AG04450 (cell line): ENCODE data around the gene GALC. TPM values are rescaled to one million over a fixed set of nuclear protein-coding genes. Genes with fewer than 3 reads are reported as not detected.

ENCODE experiments used
- CTCF ChIA-PET: fragments of 300-600, 350-600 bp; formaldehyde crosslinking; extraction: SDS; loops from one replicate; lab custom pipeline; 2022; ENCODE audit warnings: antibody characterized with exemption, inconsistent platforms; lab: Charles Lee
- POLR2A ChIA-PET: fragments of 350-600 bp; formaldehyde crosslinking; extraction: SDS; loops from one replicate; lab custom pipeline; 2021; ENCODE audit warnings: antibody characterized with exemption, inconsistent platforms; lab: Yijun Ruan, JAX
- DNase-seq: peaks from one replicate; pipeline ENCODE4 v3.0.0-alpha.2; 2011; ENCODE audit warnings: low read depth, low spot score
- H3K27ac ChIP-seq: one replicate; pipeline ENCODE4 v1.5.1; 2012; ENCODE audit warnings: low read depth, low read length, control low read depth
- H3K27me3 ChIP-seq: one replicate; pipeline ENCODE4 v1.6.0; 2012; ENCODE audit warnings: low read length; ENCODE audit not compliant: control insufficient read depth, insufficient read depth
- H3K4me3 ChIP-seq: 2 replicates; pipeline ENCODE4 v1.5.1; 2011; ENCODE audit warnings: mild to moderate bottlenecking, low read depth, low read length, control low read depth
- H3K9me3 ChIP-seq: 2 replicates; pipeline ENCODE4 v1.5.1; 2012; ENCODE audit warnings: low read length; ENCODE audit not compliant: control insufficient read depth, insufficient read depth
- polyA plus RNA-seq: library from polyadenylated mRNA; depleted of rRNA; stranded (reverse); fragments of >200 nt; gene quantifications from 2 replicates; pipeline ENCODE4 v1.2.3, GENCODE V29; 2011
- TF ChIP-seq, protein P1 (sequence below): IDR thresholded peaks from 2 replicates; pipeline ENCODE4 v1.5.1; 2011; ENCODE audit warnings: low read depth, low read length, control low read depth, inconsistent platforms

GALC gene
- polyA plus RNA-seq, 1 experiment = 18.2 TPM

DNA sequence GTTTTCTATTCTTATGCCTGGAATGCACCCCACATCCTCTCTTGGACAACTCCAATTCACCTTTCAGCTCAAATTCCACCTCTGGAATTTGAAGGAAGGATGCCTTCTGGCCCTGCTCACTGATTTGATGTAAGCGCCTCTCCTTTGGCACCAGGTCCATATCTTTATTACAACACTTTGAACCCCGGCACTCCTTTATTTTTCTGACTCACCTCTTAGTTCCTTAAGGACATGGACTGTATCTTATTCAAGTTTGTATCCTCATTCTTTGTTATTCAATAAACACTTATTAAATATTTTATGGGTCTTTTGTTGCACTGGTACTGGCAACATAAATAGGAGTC lies 3.1 kb downstream of the GALC start:
- DNase-seq = no peak
- Histone ChIP-seq H3K27ac (no peak overlapping the region), H3K9me3 (no peaks in the 10 kb centered on the region), H3K4me3 (no peak overlapping the region), H3K27me3 (no peaks in the 10 kb centered on the region)
- TF ChIP-seq, protein P1, sequence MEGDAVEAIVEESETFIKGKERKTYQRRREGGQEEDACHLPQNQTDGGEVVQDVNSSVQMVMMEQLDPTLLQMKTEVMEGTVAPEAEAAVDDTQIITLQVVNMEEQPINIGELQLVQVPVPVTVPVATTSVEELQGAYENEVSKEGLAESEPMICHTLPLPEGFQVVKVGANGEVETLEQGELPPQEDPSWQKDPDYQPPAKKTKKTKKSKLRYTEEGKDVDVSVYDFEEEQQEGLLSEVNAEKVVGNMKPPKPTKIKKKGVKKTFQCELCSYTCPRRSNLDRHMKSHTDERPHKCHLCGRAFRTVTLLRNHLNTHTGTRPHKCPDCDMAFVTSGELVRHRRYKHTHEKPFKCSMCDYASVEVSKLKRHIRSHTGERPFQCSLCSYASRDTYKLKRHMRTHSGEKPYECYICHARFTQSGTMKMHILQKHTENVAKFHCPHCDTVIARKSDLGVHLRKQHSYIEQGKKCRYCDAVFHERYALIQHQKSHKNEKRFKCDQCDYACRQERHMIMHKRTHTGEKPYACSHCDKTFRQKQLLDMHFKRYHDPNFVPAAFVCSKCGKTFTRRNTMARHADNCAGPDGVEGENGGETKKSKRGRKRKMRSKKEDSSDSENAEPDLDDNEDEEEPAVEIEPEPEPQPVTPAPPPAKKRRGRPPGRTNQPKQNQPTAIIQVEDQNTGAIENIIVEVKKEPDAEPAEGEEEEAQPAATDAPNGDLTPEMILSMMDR = no peak
- POLR2A ChIA-PET = no interaction called here
- CTCF ChIA-PET = no interaction called here

DNA sequence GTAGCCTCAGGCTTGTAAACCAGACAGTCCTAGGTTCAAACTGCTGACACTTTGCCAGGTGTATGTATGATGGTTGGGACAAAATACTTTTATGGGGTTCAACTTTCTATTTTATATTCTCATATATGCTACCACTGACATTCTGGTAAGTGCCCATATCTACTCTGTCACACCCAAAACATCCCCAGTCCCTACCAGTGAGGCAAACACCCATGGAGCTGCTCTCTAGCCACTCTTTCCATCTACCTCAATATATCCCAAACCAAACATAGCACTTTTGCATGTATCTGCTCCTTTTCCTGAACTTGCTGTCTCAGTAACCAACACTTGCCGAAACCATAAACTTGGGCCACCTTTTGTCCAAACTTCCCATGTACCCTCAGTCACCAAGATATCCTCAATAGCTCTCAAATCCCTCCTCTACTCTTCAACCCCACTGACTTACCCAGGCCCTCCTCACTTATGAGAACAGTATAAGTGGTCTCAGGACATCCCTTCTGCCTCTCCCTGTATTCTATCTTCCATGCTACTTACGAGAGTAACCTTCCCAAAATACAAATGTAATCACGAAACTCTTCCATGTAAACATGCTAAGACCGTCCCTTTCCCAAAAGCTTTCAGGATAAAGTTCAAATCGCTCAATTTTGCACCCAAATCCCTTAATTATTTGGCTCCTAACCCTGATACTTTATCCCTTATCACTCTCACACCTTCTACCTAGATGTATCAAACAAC lies 3.6 kb downstream of the GALC start:
- Histone ChIP-seq H3K9me3 (no peaks in the 10 kb centered on the region), H3K27ac (no peak overlapping the region), H3K4me3 (no peak overlapping the region), H3K27me3 (no peaks in the 10 kb centered on the region)
- ChIA-PET CTCF (no interaction called here), POLR2A (no interaction called here)
- no peak for DNase-seq
- TF ChIP-seq, protein P1 = no peak

DNA sequence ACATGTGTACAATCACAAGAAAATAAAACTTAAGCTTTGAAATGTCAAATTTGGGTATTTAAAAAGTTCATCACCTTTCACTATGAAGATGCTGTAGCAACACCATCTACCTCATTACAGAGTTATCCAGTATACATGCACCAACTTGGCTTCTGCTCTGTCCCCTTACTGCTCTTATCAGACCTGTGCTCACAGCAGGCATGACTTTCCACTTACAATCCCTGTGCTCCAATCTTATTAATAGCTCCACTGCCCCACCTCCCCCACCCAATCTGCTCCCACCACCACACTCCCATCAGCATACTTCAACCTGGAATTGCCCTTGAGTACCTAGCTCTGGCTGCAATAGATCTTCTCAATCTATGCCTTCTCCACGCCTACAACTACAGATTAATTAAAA lies 13.3 kb downstream of the GALC start:
- TF ChIP-seq, protein P1 = no peak
- Histone ChIP-seq H3K9me3 (no peaks in the 10 kb centered on the region), H3K27ac (no peak overlapping the region), H3K4me3 (no peak overlapping the region), H3K27me3 (no peaks in the 10 kb centered on the region)
- no peak for DNase-seq
- CTCF ChIA-PET = no interaction called here
- POLR2A ChIA-PET = no interaction called here

DNA sequence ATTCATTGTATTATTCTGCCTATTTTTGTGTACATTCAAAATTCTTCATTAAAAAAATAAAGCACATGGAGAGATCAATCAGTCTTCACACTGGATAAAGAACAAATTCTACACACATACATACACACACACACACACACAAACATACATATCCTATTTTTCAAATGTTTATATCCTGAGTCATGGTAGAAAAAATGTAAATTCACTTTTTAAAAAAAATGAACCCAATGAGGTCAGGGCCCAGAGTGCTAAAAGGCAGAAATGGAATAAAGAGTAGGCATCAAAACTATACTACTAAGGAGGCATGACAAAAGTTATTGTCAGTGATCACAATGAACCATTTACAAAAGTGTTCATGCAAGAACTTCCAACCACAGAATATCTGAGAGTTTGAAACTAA lies 17.3 kb downstream of the GALC start:
- CTCF ChIA-PET = interaction anchor here (0.9 kb wide), 1 partner anchor 12 kb away, joined by 3 read pairs; no protein-coding TSS in a partner anchor
- no peak for DNase-seq
- no peaks in the 10 kb centered on the region for H3K9me3 ChIP-seq
- H3K27me3 ChIP-seq = no peaks in the 10 kb centered on the region
- POLR2A ChIA-PET = no interaction called here
- TF ChIP-seq, protein P1 = no peak
- H3K27ac ChIP-seq = no peak overlapping the region
- H3K4me3 ChIP-seq = no peak overlapping the region

DNA sequence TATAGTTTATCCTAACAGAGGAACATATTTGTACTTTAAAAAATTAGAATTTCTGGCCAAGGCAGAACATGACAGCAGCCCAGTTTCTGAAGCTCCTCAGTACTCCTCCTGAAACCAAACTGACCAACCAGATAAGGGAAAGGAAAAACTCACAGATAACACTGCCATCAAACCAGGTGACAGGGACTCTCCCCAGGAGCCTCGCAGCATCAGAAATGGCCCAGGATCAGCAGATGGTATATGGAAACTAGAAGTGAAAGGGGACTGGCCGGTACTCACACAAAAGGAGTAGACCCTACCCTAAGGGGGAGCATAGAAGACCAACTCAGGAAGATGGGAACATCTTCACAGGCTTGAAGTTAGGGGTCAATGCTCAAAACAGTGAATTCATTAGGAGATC lies 22.0 kb downstream of the GALC start:
- no peak overlapping the region for H3K4me3 ChIP-seq
- CTCF ChIA-PET = interaction anchor here (1.6 kb wide), 1 partner anchor 27 kb away, joined by 5 read pairs; no protein-coding TSS in a partner anchor
- H3K27ac ChIP-seq = no peak overlapping the region
- POLR2A ChIA-PET = no interaction called here
- TF ChIP-seq, protein P1 = no peak
- H3K27me3 ChIP-seq = no peaks in the 10 kb centered on the region
- H3K9me3 ChIP-seq = no peaks in the 10 kb centered on the region
- no peak for DNase-seq
